ENCODE results near the gene SERINC4.

Gene SERINC4

DNA sequence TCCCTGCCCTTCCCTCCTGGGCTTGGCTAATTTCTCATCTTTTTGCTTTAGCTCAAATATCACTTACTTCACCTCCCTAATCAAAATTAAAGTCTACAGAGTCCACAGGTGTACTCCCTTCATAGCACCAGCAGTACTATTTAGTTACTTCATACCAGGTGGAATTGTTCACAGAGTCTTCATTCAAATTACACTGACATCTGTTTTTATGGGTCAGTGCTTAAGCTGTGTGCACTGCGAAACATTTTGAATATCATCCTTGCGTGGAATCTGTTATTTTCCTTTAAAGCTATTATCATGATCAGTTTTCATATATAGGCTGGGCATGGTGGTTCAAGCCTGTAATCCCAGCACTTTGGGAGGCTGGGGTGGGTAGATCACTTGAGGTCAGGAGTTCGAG, 10.6 kb downstream of the SERINC4 start:
- Histone ChIP-seq H3K9me2 (ENCODE audit: low read depth, low read length) (no peaks in the 10 kb centered on the region), H3K4me1 (ENCODE audit: insufficient read depth, low read length, severe bottlenecking) (peaks cover 64% of the 10 kb centered on the region), H3K79me2 (ENCODE audit: insufficient read depth, low read length) (peaks cover 12% of the 10 kb centered on the region; the same call in 1 of the 2 replicates), H3K27me3 (ENCODE audit: insufficient read depth, low read length) (no peaks in the 10 kb centered on the region), H4K20me1 (ENCODE audit: insufficient read depth, low read length) (no peaks in the 10 kb centered on the region), H2AFZ (ENCODE audit: low read length) (no peak overlapping the region), H3F3A (ENCODE audit: insufficient read depth, low read length) (peaks cover 4% of the 10 kb centered on the region; the same call in 1 of the 2 replicates), H3K36me3 (ENCODE audit: insufficient read depth, low read length) (peaks cover 39% of the 10 kb centered on the region), H3K9me3 (ENCODE audit: low read length) (no peaks in the 10 kb centered on the region), H3K9ac (ENCODE audit: low read length) (peak overlapping the region; percentile 61), H3K4me3 (ENCODE audit: low read depth, low read length, poor library complexity, severe bottlenecking) (peak overlapping the region; percentile 19), H3K4me2 (ENCODE audit: low read length) (peak overlapping the region; percentile 71), H3K27ac (ENCODE audit: low read depth, low read length, poor library complexity, severe bottlenecking) (peak overlapping the region; percentile 99)
- no peak for TF ChIP-seq EZH2 (IDR thresholded peaks at IDR 0.05; ENCODE audit: borderline replicate concordance, low read length)
- TF ChIP-seq, protein P1, sequence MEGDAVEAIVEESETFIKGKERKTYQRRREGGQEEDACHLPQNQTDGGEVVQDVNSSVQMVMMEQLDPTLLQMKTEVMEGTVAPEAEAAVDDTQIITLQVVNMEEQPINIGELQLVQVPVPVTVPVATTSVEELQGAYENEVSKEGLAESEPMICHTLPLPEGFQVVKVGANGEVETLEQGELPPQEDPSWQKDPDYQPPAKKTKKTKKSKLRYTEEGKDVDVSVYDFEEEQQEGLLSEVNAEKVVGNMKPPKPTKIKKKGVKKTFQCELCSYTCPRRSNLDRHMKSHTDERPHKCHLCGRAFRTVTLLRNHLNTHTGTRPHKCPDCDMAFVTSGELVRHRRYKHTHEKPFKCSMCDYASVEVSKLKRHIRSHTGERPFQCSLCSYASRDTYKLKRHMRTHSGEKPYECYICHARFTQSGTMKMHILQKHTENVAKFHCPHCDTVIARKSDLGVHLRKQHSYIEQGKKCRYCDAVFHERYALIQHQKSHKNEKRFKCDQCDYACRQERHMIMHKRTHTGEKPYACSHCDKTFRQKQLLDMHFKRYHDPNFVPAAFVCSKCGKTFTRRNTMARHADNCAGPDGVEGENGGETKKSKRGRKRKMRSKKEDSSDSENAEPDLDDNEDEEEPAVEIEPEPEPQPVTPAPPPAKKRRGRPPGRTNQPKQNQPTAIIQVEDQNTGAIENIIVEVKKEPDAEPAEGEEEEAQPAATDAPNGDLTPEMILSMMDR (IDR thresholded peaks at IDR 0.05; ENCODE audit: low read length) = no peak

DNA sequence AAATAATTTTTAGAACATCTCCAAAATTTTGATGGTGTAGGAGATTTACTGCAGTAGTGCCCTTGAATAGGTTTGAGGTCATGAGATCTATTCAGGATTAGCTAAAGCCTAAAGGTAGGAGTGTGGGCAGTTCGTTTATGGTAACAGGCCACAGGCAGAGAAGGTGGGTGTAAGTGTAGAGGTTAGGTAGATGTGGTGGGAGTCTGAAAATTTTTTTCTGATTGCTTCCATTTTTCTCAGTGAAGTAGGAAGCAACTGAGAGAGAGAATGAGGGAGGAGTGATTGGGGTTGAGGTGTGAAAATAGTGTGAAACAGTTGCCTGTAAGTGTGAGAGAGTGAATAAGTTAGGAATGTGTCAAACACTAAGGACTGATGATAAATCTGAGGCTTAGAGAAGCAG, 21.0 kb downstream of the SERINC4 start:
- Histone ChIP-seq H3K9me3 (ENCODE audit: low read length) (no peaks in the 10 kb centered on the region), H3K4me1 (ENCODE audit: insufficient read depth, low read length, severe bottlenecking) (peaks cover 45% of the 10 kb centered on the region), H3F3A (ENCODE audit: insufficient read depth, low read length) (peaks cover 15% of the 10 kb centered on the region), H3K36me3 (ENCODE audit: insufficient read depth, low read length) (peaks cover 26% of the 10 kb centered on the region), H3K27ac (ENCODE audit: low read depth, low read length, poor library complexity, severe bottlenecking) (peak overlapping the region; percentile 64), H3K9ac (ENCODE audit: low read length) (no peak overlapping the region), H4K20me1 (ENCODE audit: insufficient read depth, low read length) (no peaks in the 10 kb centered on the region), H2AFZ (ENCODE audit: low read length) (no peak overlapping the region), H3K9me2 (ENCODE audit: low read depth, low read length) (no peaks in the 10 kb centered on the region), H3K79me2 (ENCODE audit: insufficient read depth, low read length) (peaks cover 10% of the 10 kb centered on the region), H3K4me2 (ENCODE audit: low read length) (no peak overlapping the region), H3K27me3 (ENCODE audit: insufficient read depth, low read length) (no peaks in the 10 kb centered on the region), H3K4me3 (ENCODE audit: low read depth, low read length, poor library complexity, severe bottlenecking) (no peak overlapping the region)
- no peak for TF ChIP-seq EZH2 (IDR thresholded peaks at IDR 0.05; ENCODE audit: borderline replicate concordance, low read length)
- TF ChIP-seq, protein P1 (IDR thresholded peaks at IDR 0.05; ENCODE audit: low read length) = no peak

DNA sequence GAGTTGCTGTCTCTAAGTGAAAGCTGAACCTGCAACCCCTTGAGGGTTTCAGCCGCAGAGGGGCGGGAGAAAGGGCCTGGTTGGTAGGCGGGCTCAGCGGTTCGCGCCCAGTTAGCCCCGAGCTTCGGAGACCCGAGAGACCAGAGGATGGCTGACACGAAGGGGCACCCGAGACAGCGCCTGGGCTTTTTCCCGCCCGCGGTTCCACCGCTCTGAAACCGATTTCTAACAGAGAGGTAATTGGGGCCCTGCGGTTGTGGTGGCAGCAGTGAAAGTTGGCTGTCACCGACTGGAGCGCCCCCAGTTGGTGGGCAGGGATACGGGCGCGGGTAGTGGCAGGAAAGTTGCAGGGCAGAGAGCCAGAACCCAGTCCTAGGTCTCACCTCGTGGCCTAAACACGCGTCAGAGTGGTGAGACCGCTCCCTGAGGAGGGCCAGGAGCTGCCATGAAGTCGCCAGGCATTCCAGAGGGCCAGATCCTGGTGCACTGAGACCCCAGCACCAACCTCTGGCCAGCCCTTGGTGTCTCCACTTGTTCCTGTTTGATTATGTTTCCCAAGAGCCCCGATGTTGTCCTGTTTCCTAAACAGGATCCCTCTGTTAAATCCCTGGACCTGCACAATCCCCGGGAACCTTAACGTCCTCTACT, 22.6 kb downstream of the SERINC4 start:
- H3K27ac ChIP-seq (ENCODE audit: low read depth, low read length, poor library complexity, severe bottlenecking) = peak overlapping the region; percentile 98
- peaks cover 25% of the 10 kb centered on the region for H3F3A ChIP-seq (ENCODE audit: insufficient read depth, low read length)

More for the DNA sequence above, 22.6 kb downstream of the SERINC4 start:
- Histone ChIP-seq H3K4me2 (ENCODE audit: low read length) (peak overlapping the region; percentile 100), H4K20me1 (ENCODE audit: insufficient read depth, low read length) (no peaks in the 10 kb centered on the region), H3K4me3 (ENCODE audit: low read depth, low read length, poor library complexity, severe bottlenecking) (peak overlapping the region; percentile 90), H3K36me3 (ENCODE audit: insufficient read depth, low read length) (peaks cover 41% of the 10 kb centered on the region), H3K9ac (ENCODE audit: low read length) (peak overlapping the region; percentile 96), H3K79me2 (ENCODE audit: insufficient read depth, low read length) (peaks cover 10% of the 10 kb centered on the region), H3K9me2 (ENCODE audit: low read depth, low read length) (no peaks in the 10 kb centered on the region), H2AFZ (ENCODE audit: low read length) (no peak overlapping the region), H3K9me3 (ENCODE audit: low read length) (no peaks in the 10 kb centered on the region), H3K4me1 (ENCODE audit: insufficient read depth, low read length, severe bottlenecking) (peaks cover 62% of the 10 kb centered on the region), H3K27me3 (ENCODE audit: insufficient read depth, low read length) (no peaks in the 10 kb centered on the region)
- no peak for TF ChIP-seq EZH2 (IDR thresholded peaks at IDR 0.05; ENCODE audit: borderline replicate concordance, low read length)
- TF ChIP-seq, protein P1 (IDR thresholded peaks at IDR 0.05; ENCODE audit: low read length) = peak; percentile 94
